H9 (cell line): Measurements from ENCODE around the gene AOC1. TPM values are rescaled to one million over a fixed set of nuclear protein-coding genes. Genes with fewer than 3 reads are reported as not detected.

Experiments used
- DNase-seq: peaks from one replicate; pipeline ENCODE4 v3.0.0-alpha.2; 2017
- H2AFZ ChIP-seq: one replicate; pipeline ENCODE4 v1.6.1; 2013; ENCODE audit warnings: mild to moderate bottlenecking, low read length, control low read depth, moderate library complexity
- H2AK5ac ChIP-seq: 2 replicates; pipeline ENCODE4 v1.6.1; 2013; ENCODE audit warnings: low read length, control low read depth, mixed read lengths; ENCODE audit not compliant: insufficient read length
- H2BK120ac ChIP-seq: one replicate; pipeline ENCODE4 v1.6.1; 2013; ENCODE audit warnings: low read depth, mild to moderate bottlenecking, low read length, control low read depth, inconsistent platforms; ENCODE audit not compliant: poor library complexity, severe bottlenecking
- H2BK12ac ChIP-seq: 2 replicates; pipeline ENCODE4 v1.6.1; 2013; ENCODE audit warnings: low read length, control low read depth, mixed read lengths, low read depth; ENCODE audit not compliant: insufficient read length
- H2BK15ac ChIP-seq: 2 replicates; pipeline ENCODE4 v1.6.1; 2013; ENCODE audit warnings: low read depth, low read length, control low read depth
- H2BK20ac ChIP-seq: one replicate; pipeline ENCODE4 v1.6.1; 2013; ENCODE audit warnings: low read depth, mild to moderate bottlenecking, low read length, control low read depth, inconsistent platforms; ENCODE audit not compliant: poor library complexity, severe bottlenecking
- H2BK5ac ChIP-seq: 2 replicates; pipeline ENCODE4 v1.6.1; 2013; ENCODE audit warnings: low read length, control low read depth, mixed read lengths; ENCODE audit not compliant: insufficient read length
- H3K14ac ChIP-seq: 2 replicates; pipeline ENCODE4 v1.6.1; 2013; ENCODE audit warnings: low read length, control low read depth; ENCODE audit not compliant: insufficient read depth
- H3K18ac ChIP-seq: 2 replicates; pipeline ENCODE4 v1.6.1; 2013; ENCODE audit warnings: low read depth, mild to moderate bottlenecking, mixed read lengths, low read length, control low read depth; ENCODE audit not compliant: insufficient read length
- H3K23ac ChIP-seq: 2 replicates; pipeline ENCODE4 v1.6.1; 2013; ENCODE audit warnings: low read length, control low read depth, mixed read lengths, low read depth; ENCODE audit not compliant: insufficient read length
- H3K23me2 ChIP-seq: 2 replicates; pipeline ENCODE4 v1.6.1; 2013; ENCODE audit warnings: low read depth, mild to moderate bottlenecking, mixed read lengths, low read length, control low read depth; ENCODE audit not compliant: insufficient read length, poor library complexity, severe bottlenecking
- H3K27ac ChIP-seq: 2 replicates; pipeline ENCODE4 v1.5.1; 2013; ENCODE audit warnings: low read length, control low read depth, mixed read lengths, low read depth; ENCODE audit not compliant: insufficient read length
- H3K27me3 ChIP-seq: 2 replicates; pipeline ENCODE4 v1.6.1; 2013; ENCODE audit warnings: low read length, control low read depth, inconsistent platforms; ENCODE audit not compliant: insufficient read depth
- H3K4ac ChIP-seq: 2 replicates; pipeline ENCODE4 v1.6.1; 2013; ENCODE audit warnings: low read depth, mild to moderate bottlenecking, control low read depth, inconsistent platforms, low read length, moderate library complexity
- H3K4me1 ChIP-seq: 2 replicates; pipeline ENCODE4 v1.6.1; 2013; ENCODE audit warnings: low read length, control low read depth, inconsistent platforms; ENCODE audit not compliant: insufficient read depth
- H3K4me2 ChIP-seq: 2 replicates; pipeline ENCODE4 v1.6.1; 2013; ENCODE audit warnings: low read length, control low read depth, mixed read lengths; ENCODE audit not compliant: insufficient read length, insufficient read depth
- H3K56ac ChIP-seq: 2 replicates; pipeline ENCODE4 v1.6.1; 2013; ENCODE audit warnings: low read depth, mild to moderate bottlenecking, mixed read lengths, low read length, control low read depth; ENCODE audit not compliant: insufficient read length
- H3K79me1 ChIP-seq: 2 replicates; pipeline ENCODE4 v1.6.1; 2013; ENCODE audit warnings: low read depth, mild to moderate bottlenecking, moderate library complexity, low read length, control low read depth, inconsistent platforms; ENCODE audit not compliant: insufficient read depth, poor library complexity, severe bottlenecking
- H3K79me2 ChIP-seq: 2 replicates; pipeline ENCODE4 v1.6.1; 2013; ENCODE audit warnings: low read length, control low read depth, inconsistent platforms; ENCODE audit not compliant: insufficient read depth
- H3K9ac ChIP-seq: 2 replicates; pipeline ENCODE4 v1.6.1; 2013; ENCODE audit warnings: low read length, control low read depth, mixed read lengths; ENCODE audit not compliant: insufficient read length; ENCODE audit errors: extremely low read depth
- H3K9me3 ChIP-seq: one replicate; pipeline ENCODE4 v1.6.1; 2013; ENCODE audit warnings: low read depth, low read length, inconsistent platforms; ENCODE audit not compliant: control insufficient read depth
- H3T11ph ChIP-seq: one replicate; pipeline ENCODE4 v1.6.1; 2013; ENCODE audit warnings: mild to moderate bottlenecking, low read length, control low read depth, inconsistent platforms
- H4K20me1 ChIP-seq: one replicate; pipeline ENCODE4 v1.6.1; 2013; ENCODE audit not compliant: control insufficient read depth, insufficient read length, insufficient read depth
- H4K5ac ChIP-seq: 2 replicates; pipeline ENCODE4 v1.6.1; 2013; ENCODE audit warnings: low read depth, mild to moderate bottlenecking, mixed read lengths, low read length, control low read depth; ENCODE audit not compliant: insufficient read length
- H4K8ac ChIP-seq: replicated peaks from 2 replicates; pipeline ENCODE4 v1.6.1; 2013; ENCODE audit warnings: low read length, control low read depth, mixed read lengths, low read depth; ENCODE audit not compliant: insufficient read length
- H4K91ac ChIP-seq: 2 replicates; pipeline ENCODE4 v1.6.1; 2013; ENCODE audit warnings: low read depth, mild to moderate bottlenecking, moderate library complexity, mixed read lengths, low read length, control low read depth; ENCODE audit not compliant: insufficient read length
- H3K27ac Mint-ChIP-seq, 3 experiments: 2 replicates in 2 of 3; 3 replicates in 1 of 3; pipeline ENCODE4 v1.8.0; 2020 to 2021; ENCODE audit warnings: mixed read lengths in 3 of 3, mild to moderate bottlenecking in 1 of 3, moderate library complexity in 1 of 3
- H3K27me3 Mint-ChIP-seq: 2 replicates; pipeline ENCODE4 v1.8.0; 2021; ENCODE audit warnings: low read depth, mild to moderate bottlenecking, moderate library complexity, mixed read lengths
- H3K36me3 Mint-ChIP-seq, 3 experiments: 2 replicates in 2 of 3; 3 replicates in 1 of 3; pipeline ENCODE4 v1.8.0; 2020 to 2021; ENCODE audit warnings: low read depth in 3 of 3, mixed read lengths in 3 of 3; ENCODE audit not compliant: insufficient read depth in 1 of 3
- H3K4me1 Mint-ChIP-seq, 2 experiments: 2 replicates each; pipeline ENCODE4 v1.8.0; 2020; ENCODE audit warnings: mixed read lengths in 2 of 2
- H3K4me3 Mint-ChIP-seq, 2 experiments: 2 replicates in 1 of 2; 3 replicates in 1 of 2; pipeline ENCODE4 v1.8.0; 2020 to 2021; ENCODE audit warnings: mild to moderate bottlenecking in 2 of 2, mixed read lengths in 2 of 2, moderate library complexity in 1 of 2
- H3K9me3 Mint-ChIP-seq, 2 experiments: 2 replicates in 1 of 2; 3 replicates in 1 of 2; pipeline ENCODE4 v1.8.0; 2020; ENCODE audit warnings: mild to moderate bottlenecking in 2 of 2, mixed read lengths in 2 of 2, moderate library complexity in 1 of 2
- CTCF ChIP-seq: fragments of 200-600 bp; sonication (generic); conservative IDR thresholded peaks from 3 replicates; pipeline ENCODE4 v1.8.0; 2021; ENCODE audit warnings: antibody characterized with exemption, mild to moderate bottlenecking
- WGBS: extraction: QIAGEN DNeasy Blood & Tissue Kit; methylation state at CpG from one replicate; pipeline ENCODE4 v1.1.7; 2013; ENCODE audit warnings: missing lambda C conversion rate, low lambda C conversion rate, mixed read lengths; ENCODE audit not compliant: insufficient read length; ENCODE audit errors: extremely low coverage; 5-methylcytosine and 5-hydroxymethylcytosine counted together
- total RNA-seq: library from RNA; stranded (reverse); gene quantifications from 2 replicates; pipeline ENCODE4 v1.2.1, GENCODE V29; 2021

The AOC1 gene
- total RNA-seq, 1 experiment from 2014 or later, result 0.28 TPM

- no peaks in the 10 kb centered on the region for H3K36me3 Mint-ChIP-seq
- no peak overlapping the region for H3K56ac ChIP-seq
- no peaks in the 10 kb centered on the region for H4K20me1 ChIP-seq
- H2AK5ac ChIP-seq, result no peak overlapping the region
- H3K9me3 ChIP-seq, result no peaks in the 10 kb centered on the region
- no peaks in the 10 kb centered on the region for H3K9me3 Mint-ChIP-seq
- no peak overlapping the region for H2BK15ac ChIP-seq
- no peak overlapping the region for H3K27ac Mint-ChIP-seq
- H3K18ac ChIP-seq, result no peak overlapping the region
- no peak overlapping the region for H4K91ac ChIP-seq
- H3K14ac ChIP-seq, result no peak overlapping the region
- peak; percentile 10 for DNase-seq
- H3K27me3 ChIP-seq, result no peaks in the 10 kb centered on the region
- no peaks in the 10 kb centered on the region for H3K4me1 ChIP-seq
- H3K27me3 Mint-ChIP-seq, result peaks cover 34% of the 10 kb centered on the region
- H3K79me2 ChIP-seq, result no peaks in the 10 kb centered on the region
- WGBS, result no CpG with 5 or more reads among the region's 19 CpGs
- no peak overlapping the region for H4K8ac ChIP-seq
- no peak overlapping the region for H3K4me2 ChIP-seq
- no peak overlapping the region for H3K27ac ChIP-seq
- no peak overlapping the region for H3K9ac ChIP-seq
- H2BK20ac ChIP-seq, result no peak overlapping the region
- no peak overlapping the region for H2BK12ac ChIP-seq
- no peak overlapping the region for H3K4me3 Mint-ChIP-seq
- H3K4ac ChIP-seq, result no peak overlapping the region
- no peak for TF ChIP-seq CTCF
- H2BK120ac ChIP-seq, result no peak overlapping the region
- no peak overlapping the region for H2BK5ac ChIP-seq
- no peaks in the 10 kb centered on the region for H3K23me2 ChIP-seq
- H4K5ac ChIP-seq, result no peak overlapping the region
- no peak overlapping the region for H2AFZ ChIP-seq
- no peaks in the 10 kb centered on the region for H3K79me1 ChIP-seq
- H3K4me1 Mint-ChIP-seq, result peaks cover 7 to 15% of the 10 kb centered on the region in 2 experiments
- H3K23ac ChIP-seq, result no peak overlapping the region
- no peak overlapping the region for H3T11ph ChIP-seq
These were observed 586 bp upstream of the AOC1 start for GRCh38 chr7:150851492-150852370.
